PC-9 (cell line): Measurements from ENCODE around the gene C1orf105. TPM values are rescaled to one million over a fixed set of nuclear protein-coding genes. Genes with fewer than 3 reads are reported as not detected.

Experiments used
- BruUV-seq: library from RNA; stranded (reverse); fragments of 400-500 nt; replicated peaks from 2 replicates; lab custom pipeline; 2021; lab: Mats Ljungman, UMichigan
- CTCF ChIA-PET: fragments of 300-600 bp; sonication (Branson Sonifier 250); formaldehyde crosslinking; loops from one replicate; lab custom pipeline; 2022; ENCODE audit warnings: antibody characterized with exemption; lab: Charles Lee
- POLR2A ChIA-PET: fragments of 300-600 bp; sonication (Branson Sonifier 250); formaldehyde crosslinking; loops from one replicate; lab custom pipeline; 2022; ENCODE audit warnings: antibody characterized with exemption; ENCODE audit not compliant: unreplicated experiment; lab: Charles Lee
- DNase-seq, 2 experiments: peaks; one replicate each; pipeline versions ENCODE4 v3.0.0 to v3.0.0-alpha.2; 2015 to 2022; ENCODE audit warnings: mixed read lengths in 1 of 2
- H2AFZ ChIP-seq: fragments of 200-600 bp; sonication (generic); 2 replicates; pipeline ENCODE4 v1.8.1; 2017; ENCODE audit warnings: antibody characterized with exemption
- H3F3A ChIP-seq: fragments of 200-600 bp; sonication (generic); 2 replicates; pipeline ENCODE4 v1.8.1; 2017; ENCODE audit warnings: antibody characterized with exemption, mild to moderate bottlenecking, low read depth; ENCODE audit not compliant: insufficient read depth
- H3K27ac ChIP-seq: fragments of 200-600 bp; sonication (generic); 2 replicates; pipeline ENCODE4 v1.6.1; 2016; ENCODE audit warnings: mixed run types
- H3K27me3 ChIP-seq: fragments of 200-600 bp; sonication (generic); 2 replicates; pipeline ENCODE4 v1.6.1; 2016; ENCODE audit warnings: low read depth, mixed run types; ENCODE audit not compliant: insufficient read depth
- H3K36me3 ChIP-seq: fragments of 200-600 bp; sonication (generic); 2 replicates; pipeline ENCODE4 v1.6.1; 2016; ENCODE audit warnings: low read depth, mixed run types
- H3K4me1 ChIP-seq: fragments of 200-600 bp; sonication (generic); replicated peaks from 2 replicates; pipeline ENCODE4 v1.6.1; 2016; ENCODE audit warnings: mixed run types; ENCODE audit not compliant: insufficient read depth
- H3K4me2 ChIP-seq: fragments of 200-600 bp; sonication (generic); 2 replicates; pipeline ENCODE4 v1.6.1; 2017; ENCODE audit warnings: mixed run types
- H3K4me3 ChIP-seq: fragments of 200-600 bp; sonication (generic); 2 replicates; pipeline ENCODE4 v1.6.1; 2016; ENCODE audit warnings: mixed run types
- H3K79me2 ChIP-seq: fragments of 200-600 bp; sonication (generic); 2 replicates; pipeline ENCODE4 v1.6.1; 2017; ENCODE audit warnings: low read depth, mixed run types
- H3K9me2 ChIP-seq: fragments of 200-600 bp; sonication (generic); 2 replicates; pipeline ENCODE4 v1.8.1; 2017; ENCODE audit warnings: mild to moderate bottlenecking; ENCODE audit not compliant: insufficient read depth
- H3K9me3 ChIP-seq: fragments of 200-600 bp; sonication (generic); 2 replicates; pipeline ENCODE4 v1.8.1; 2016; ENCODE audit warnings: low read depth; ENCODE audit not compliant: insufficient read depth
- H4K20me1 ChIP-seq: fragments of 200-600 bp; sonication (generic); 2 replicates; pipeline ENCODE4 v1.8.1; 2017; ENCODE audit not compliant: insufficient read depth
- EZH2 ChIP-seq: fragments of 200-600 bp; sonication (generic); IDR thresholded peaks from 2 replicates; pipeline ENCODE4 v1.8.0; 2017; ENCODE audit warnings: antibody characterized with exemption, low read depth
- intact Hi-C: fragments of 100-400 bp; cut with micrococcal nuclease; formaldehyde crosslinking; loops from one replicate; pipeline ENCODE4 v1.10.0; 2022; ENCODE audit not compliant: unreplicated experiment
- total RNA-seq: library from RNA; stranded (reverse); gene quantifications from 2 replicates; pipeline ENCODE4 v1.2.3, GENCODE V29; 2021
- TF ChIP-seq, protein P1 (sequence below): fragments of 200-600 bp; sonication (generic); conservative IDR thresholded peaks from 2 replicates; pipeline ENCODE4 v1.6.1; 2017; ENCODE audit warnings: mixed run types, antibody characterized with exemption, mild to moderate bottlenecking, moderate library complexity

Gene C1orf105
- total RNA-seq, 1 experiment from 2014 or later, result not detected

DNA sequence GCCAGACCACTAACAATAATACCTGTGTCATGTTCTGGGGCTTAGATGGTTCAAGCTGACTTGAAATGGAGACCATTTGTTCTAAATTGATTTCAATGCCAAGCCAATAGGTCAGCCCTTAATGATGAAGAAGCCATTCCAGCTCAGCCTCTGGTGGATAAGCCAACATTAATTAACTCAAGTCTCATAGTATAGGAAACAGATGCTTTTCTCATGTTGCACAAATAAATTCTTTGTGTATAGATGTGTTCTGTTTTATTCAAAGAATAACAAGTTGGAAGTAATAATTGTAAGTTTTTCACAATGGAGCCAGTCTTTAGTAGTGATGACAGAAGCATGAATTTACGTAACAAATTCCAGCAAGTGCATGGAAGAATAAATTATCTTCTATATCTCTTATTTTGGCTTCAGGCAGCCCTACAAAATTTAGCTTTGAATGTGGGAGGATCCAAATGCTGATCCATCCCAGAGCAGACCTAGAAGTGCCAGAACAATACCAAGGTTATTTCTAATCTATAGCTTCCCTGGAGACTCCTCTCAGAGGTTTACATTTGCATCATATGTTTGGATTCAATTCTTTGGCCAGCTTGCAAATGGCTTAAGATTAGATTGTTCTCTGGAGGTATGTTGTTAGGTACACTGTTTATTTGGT is 42.2 kb upstream of the C1orf105 start:
- no peak overlapping the region for H3K4me2 ChIP-seq
- H3K27me3 ChIP-seq, result no peaks in the 10 kb centered on the region
- ChIA-PET CTCF (no interaction called here), POLR2A (no interaction called here)
- H4K20me1 ChIP-seq, result no peaks in the 10 kb centered on the region
- H3F3A ChIP-seq, result no peaks in the 10 kb centered on the region
- intact Hi-C loops, result no loop called here
- no peak for DNase-seq
- no peak for TF ChIP-seq EZH2
- TF ChIP-seq, protein P1, sequence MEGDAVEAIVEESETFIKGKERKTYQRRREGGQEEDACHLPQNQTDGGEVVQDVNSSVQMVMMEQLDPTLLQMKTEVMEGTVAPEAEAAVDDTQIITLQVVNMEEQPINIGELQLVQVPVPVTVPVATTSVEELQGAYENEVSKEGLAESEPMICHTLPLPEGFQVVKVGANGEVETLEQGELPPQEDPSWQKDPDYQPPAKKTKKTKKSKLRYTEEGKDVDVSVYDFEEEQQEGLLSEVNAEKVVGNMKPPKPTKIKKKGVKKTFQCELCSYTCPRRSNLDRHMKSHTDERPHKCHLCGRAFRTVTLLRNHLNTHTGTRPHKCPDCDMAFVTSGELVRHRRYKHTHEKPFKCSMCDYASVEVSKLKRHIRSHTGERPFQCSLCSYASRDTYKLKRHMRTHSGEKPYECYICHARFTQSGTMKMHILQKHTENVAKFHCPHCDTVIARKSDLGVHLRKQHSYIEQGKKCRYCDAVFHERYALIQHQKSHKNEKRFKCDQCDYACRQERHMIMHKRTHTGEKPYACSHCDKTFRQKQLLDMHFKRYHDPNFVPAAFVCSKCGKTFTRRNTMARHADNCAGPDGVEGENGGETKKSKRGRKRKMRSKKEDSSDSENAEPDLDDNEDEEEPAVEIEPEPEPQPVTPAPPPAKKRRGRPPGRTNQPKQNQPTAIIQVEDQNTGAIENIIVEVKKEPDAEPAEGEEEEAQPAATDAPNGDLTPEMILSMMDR, result no peak
- H3K27ac ChIP-seq, result no peak overlapping the region
- no peak overlapping the region for H2AFZ ChIP-seq
- H3K4me1 ChIP-seq, result no peaks in the 10 kb centered on the region
- no peaks in the 10 kb centered on the region for H3K79me2 ChIP-seq
- H3K9me2 ChIP-seq, result no peaks in the 10 kb centered on the region
- no peaks in the 10 kb centered on the region for H3K36me3 ChIP-seq
- no peaks in the 10 kb centered on the region for H3K9me3 ChIP-seq
- BruUV-seq, result no TSS peak
- no peak overlapping the region for H3K4me3 ChIP-seq

DNA sequence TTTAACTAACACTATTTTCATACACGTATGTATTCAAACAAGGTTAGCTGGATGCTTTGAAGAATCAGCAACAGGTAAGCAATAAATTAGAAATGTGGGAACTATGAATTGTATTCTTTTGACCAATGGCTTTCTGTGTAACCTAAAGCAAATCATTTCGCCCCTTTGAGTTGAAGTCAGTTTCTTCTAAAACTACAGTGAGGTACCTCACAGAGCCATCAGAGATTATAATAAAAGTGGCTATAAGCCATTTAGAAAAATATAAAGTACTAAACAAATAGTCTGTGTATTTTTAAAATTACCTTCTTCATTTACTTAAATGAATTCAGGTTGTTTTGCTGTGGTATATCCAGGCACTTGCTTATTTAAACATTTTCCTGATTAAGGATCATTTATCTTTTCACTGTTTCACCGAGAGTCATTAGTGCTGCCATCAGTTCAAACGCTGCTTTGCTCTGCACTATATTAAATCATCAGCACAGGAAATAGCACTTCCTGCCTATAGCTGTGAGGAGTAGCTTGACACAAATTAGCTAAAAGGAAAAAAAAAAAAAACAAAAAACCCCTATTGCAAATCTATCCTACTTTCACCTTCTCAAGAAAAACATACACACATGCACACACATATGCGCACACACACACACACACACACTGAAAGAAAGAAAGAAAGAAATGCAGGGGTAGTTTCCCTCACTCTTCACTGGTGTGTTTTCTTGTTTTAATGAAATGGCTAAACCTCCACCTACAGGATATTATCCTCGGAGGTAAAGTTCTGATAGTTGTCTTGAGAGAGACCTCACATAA is 39.8 kb upstream of the C1orf105 start:
- 0 out of 2 replicates have a peak overlapping the region, but pooled peaks have one; percentile 25 for H2AFZ ChIP-seq
- H3K9me2 ChIP-seq, result no peaks in the 10 kb centered on the region
- H3K4me1 ChIP-seq, result no peaks in the 10 kb centered on the region
- H3K36me3 ChIP-seq, result no peaks in the 10 kb centered on the region
- TF ChIP-seq, protein P1, result no peak
- no peak for TF ChIP-seq EZH2
- ChIA-PET CTCF (no interaction called here), POLR2A (no interaction called here)
- DNase-seq, result no peak
- BruUV-seq, result no TSS peak
- no peak overlapping the region for H3K4me2 ChIP-seq
- no peaks in the 10 kb centered on the region; the same call in 1 of the 2 replicates for H3K9me3 ChIP-seq
- no peaks in the 10 kb centered on the region for H3K27me3 ChIP-seq
- intact Hi-C loops, result no loop called here
- no peaks in the 10 kb centered on the region for H3K79me2 ChIP-seq
- no peak overlapping the region for H3K4me3 ChIP-seq
- H4K20me1 ChIP-seq, result no peaks in the 10 kb centered on the region
- no peaks in the 10 kb centered on the region for H3F3A ChIP-seq
- H3K27ac ChIP-seq, result no peak overlapping the region

DNA sequence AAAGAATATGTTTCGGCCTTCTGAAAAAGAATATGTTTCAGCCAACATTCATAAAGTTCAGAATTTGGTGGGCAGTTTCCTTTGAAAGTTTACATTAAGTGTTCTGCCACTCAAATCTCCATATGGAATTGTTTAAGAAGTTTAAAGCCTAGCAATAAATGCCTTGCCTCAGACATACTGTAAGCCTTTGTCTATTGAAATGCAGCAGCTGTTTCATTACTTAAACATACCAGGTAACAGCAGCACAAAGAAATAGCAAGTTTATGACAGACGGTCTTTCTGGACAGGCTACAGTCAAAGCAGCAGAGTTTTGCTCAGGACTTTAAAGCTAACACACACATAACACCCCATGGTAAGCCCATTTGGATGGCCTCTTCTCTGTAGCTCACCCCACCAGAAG is 38.5 kb upstream of the C1orf105 start:
- CTCF ChIA-PET, result interaction anchor here (0.6 kb wide), 1 partner anchor 397 kb away, joined by 3 read pairs; no protein-coding TSS in a partner anchor
- Histone ChIP-seq H3K4me3 (no peak overlapping the region), H3K36me3 (no peaks in the 10 kb centered on the region), H3K27me3 (no peaks in the 10 kb centered on the region), H3K4me2 (no peak overlapping the region), H3K79me2 (no peaks in the 10 kb centered on the region), H2AFZ (no peak overlapping the region), H4K20me1 (no peaks in the 10 kb centered on the region), H3K9me3 (no peaks in the 10 kb centered on the region; the same call in 1 of the 2 replicates), H3K4me1 (no peaks in the 10 kb centered on the region), H3K9me2 (no peaks in the 10 kb centered on the region), H3K27ac (no peak overlapping the region), H3F3A (no peaks in the 10 kb centered on the region)
- BruUV-seq, result no TSS peak
- intact Hi-C loops, result no loop called here
- POLR2A ChIA-PET, result no interaction called here
- TF ChIP-seq EZH2, result no peak
- TF ChIP-seq, protein P1, result no peak
- DNase-seq, result no peak
